Measurements from ENCODE around the gene KRT2.

DNA sequence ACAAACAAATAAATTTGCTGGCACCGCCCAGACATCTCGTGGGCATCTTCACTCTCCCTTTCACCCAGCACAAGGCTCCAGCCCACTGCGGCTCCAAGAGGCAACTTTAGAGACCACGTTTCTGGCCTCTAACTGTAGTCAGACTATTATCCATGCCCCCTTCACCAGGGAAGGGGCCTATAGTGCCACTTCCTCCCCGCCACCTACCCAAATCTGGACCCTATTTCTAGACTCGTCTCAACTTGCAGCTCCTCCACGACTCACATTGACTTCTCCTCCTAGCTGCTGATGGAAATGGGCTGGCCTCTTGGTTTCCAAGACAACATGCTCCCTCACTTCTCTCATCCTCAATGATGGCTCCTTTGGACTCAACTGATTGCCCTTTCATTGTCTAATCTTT is 15.9 kb upstream of the KRT2 start:
- TF ChIP-seq, protein P1, sequence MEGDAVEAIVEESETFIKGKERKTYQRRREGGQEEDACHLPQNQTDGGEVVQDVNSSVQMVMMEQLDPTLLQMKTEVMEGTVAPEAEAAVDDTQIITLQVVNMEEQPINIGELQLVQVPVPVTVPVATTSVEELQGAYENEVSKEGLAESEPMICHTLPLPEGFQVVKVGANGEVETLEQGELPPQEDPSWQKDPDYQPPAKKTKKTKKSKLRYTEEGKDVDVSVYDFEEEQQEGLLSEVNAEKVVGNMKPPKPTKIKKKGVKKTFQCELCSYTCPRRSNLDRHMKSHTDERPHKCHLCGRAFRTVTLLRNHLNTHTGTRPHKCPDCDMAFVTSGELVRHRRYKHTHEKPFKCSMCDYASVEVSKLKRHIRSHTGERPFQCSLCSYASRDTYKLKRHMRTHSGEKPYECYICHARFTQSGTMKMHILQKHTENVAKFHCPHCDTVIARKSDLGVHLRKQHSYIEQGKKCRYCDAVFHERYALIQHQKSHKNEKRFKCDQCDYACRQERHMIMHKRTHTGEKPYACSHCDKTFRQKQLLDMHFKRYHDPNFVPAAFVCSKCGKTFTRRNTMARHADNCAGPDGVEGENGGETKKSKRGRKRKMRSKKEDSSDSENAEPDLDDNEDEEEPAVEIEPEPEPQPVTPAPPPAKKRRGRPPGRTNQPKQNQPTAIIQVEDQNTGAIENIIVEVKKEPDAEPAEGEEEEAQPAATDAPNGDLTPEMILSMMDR (IDR thresholded peaks at IDR 0.05): no peak
- TF ChIP-seq EP300 (IDR thresholded peaks at IDR 0.05): no peak

Measured in esophagus muscularis mucosa (tissue), 3 donors.